ENCODE results near the gene OR4C3.
"Not testable (repeated sequence)": the region's sequence is repeated elsewhere in the genome, so short reads cannot be mapped to it uniquely, and the experiment has no call there.

DNA sequence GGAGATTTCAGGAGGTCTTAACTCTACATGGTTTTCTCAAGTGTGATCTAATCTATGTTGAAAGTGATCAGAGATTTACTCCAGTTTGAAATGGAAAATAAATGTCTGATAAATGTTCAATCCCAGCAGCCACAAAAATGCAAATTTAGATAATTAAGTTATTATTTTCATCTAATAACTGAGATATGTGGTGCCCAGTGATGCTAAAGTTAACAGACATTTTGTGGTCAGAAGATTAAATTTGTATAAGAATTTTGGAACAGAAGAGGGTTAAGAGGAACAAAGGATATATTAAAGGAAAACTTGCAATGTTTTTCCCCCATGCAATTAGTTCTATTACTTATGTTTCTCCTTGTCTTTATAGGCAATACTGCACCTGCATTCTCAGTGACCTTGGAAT is at the start of gene OR4C3:
- TF ChIP-seq EZH2phosphoT487 (conservative IDR thresholded peaks at IDR 0.05; ENCODE audit: low read length) = not testable (repeated sequence)
- TF ChIP-seq, protein P1, sequence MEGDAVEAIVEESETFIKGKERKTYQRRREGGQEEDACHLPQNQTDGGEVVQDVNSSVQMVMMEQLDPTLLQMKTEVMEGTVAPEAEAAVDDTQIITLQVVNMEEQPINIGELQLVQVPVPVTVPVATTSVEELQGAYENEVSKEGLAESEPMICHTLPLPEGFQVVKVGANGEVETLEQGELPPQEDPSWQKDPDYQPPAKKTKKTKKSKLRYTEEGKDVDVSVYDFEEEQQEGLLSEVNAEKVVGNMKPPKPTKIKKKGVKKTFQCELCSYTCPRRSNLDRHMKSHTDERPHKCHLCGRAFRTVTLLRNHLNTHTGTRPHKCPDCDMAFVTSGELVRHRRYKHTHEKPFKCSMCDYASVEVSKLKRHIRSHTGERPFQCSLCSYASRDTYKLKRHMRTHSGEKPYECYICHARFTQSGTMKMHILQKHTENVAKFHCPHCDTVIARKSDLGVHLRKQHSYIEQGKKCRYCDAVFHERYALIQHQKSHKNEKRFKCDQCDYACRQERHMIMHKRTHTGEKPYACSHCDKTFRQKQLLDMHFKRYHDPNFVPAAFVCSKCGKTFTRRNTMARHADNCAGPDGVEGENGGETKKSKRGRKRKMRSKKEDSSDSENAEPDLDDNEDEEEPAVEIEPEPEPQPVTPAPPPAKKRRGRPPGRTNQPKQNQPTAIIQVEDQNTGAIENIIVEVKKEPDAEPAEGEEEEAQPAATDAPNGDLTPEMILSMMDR (IDR thresholded peaks at IDR 0.05; ENCODE audit: insufficient read depth, low read length, poor library complexity, severe bottlenecking) = not testable (repeated sequence)

All from SU-DHL-6 (cell line).